HS-27A (cell line): ENCODE results near the gene DLX1.
"Not testable (repeated sequence)": the region's sequence is repeated elsewhere in the genome, so short reads cannot be mapped to it uniquely, and the experiment has no call there.

Experiments
- DNase-seq: peaks from one replicate; pipeline ENCODE4 v3.0.0-alpha.2; 2012; ENCODE audit warnings: low read depth, missing footprints

The DLX1 gene

DNA sequence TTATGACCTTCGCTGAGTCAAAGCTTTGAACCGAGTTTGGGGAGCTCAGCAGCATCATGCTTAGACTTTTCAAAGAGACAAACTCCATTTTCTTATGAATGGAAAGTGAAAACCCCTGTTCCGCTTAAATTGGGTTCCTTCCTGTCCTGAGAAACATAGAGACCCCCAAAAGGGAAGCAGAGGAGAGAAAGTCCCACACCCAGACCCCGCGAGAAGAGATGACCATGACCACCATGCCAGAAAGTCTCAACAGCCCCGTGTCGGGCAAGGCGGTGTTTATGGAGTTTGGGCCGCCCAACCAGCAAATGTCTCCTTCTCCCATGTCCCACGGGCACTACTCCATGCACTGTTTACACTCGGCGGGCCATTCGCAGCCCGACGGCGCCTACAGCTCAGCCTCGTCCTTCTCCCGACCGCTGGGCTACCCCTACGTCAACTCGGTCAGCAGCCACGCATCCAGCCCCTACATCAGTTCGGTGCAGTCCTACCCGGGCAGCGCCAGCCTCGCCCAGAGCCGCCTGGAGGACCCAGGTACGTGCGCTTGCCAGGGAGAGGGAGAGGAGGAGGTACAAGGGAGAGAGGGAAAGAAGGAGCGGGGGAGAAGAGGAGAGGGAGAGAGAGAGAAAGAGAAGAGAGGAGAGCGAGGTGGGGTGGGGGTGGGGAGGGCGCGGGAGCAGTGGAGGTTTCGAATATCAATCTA lies at the start of gene DLX1:
TSS of gene DLX1 (plus strand) at position 48 of the 700 bp plus-strand sequence. CDS start at position 219, 171 bp downstream.
- DNase-seq = no peak

DNA sequence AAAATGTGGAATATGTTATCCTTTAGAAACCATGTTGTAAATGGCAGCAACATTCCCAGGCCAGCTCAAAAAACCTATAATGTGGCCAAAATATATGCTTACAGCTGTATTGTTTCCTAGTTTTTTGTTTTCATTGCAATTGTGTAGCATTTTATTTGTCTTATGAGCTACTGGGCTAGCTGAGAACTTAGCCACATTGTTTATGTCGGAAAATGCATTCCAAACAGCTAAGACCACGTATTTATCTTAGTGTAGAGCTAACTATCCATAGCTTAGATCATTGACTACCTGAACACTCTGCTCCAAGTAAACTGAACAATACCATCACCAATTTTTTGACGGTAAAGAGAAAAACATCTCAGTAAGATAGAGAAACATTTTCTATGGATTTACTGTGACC lies 47.2 kb upstream of the DLX1 start:
- no peak for DNase-seq

DNA sequence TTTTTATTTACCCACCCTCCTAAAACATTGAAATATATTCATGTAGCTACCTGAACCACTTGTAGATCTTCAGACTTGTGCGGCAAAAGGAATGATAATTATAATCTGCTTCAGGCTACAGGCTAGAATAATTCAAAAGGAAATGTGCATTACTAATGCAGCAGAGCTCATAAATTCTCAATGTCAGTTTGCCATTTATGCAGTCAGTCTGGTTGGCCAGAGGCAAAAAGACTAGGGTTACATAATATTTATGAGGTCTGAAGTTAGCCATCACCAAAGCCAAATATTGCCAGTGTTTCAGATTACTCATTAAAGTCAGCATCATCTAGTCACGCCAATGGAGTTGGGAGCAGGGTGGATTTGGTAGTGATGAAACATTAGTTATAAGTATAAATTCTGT lies 46.7 kb upstream of the DLX1 start:
- DNase-seq = no peak

GRCh38 chr2:172039011-172039704 lies 46.1 kb upstream of the DLX1 start:
- no peak for DNase-seq

GRCh38 chr2:172040311-172040710 lies 45.0 kb upstream of the DLX1 start:
- no peak for DNase-seq

DNA sequence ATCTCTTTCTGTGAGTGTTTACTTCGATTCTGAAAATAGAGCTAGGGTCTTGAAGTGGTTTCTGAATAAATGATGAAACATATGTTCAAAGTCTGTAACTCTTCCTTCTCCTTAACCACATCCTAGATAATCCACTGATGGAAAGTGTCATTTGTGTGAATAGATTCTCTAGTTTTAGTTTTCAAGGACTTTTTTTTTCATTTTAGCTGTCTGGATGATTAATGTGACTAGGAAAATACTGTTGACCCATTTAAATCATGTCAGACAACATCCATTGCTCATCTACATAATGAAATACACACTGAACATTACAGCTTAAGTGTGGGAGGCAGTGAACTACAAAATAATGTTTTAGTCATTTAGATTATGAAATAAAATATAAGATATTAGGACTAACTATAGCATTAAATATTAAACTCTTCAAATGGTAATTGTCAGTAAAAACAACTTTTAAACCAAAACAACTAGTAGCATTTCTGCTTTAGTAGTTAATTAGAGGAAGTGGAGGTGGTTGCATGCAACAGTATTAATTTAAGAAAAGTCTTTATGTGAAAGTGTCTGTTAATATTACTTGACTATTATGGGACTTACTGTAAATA lies 39.1 kb upstream of the DLX1 start:
- no peak for DNase-seq

DNA sequence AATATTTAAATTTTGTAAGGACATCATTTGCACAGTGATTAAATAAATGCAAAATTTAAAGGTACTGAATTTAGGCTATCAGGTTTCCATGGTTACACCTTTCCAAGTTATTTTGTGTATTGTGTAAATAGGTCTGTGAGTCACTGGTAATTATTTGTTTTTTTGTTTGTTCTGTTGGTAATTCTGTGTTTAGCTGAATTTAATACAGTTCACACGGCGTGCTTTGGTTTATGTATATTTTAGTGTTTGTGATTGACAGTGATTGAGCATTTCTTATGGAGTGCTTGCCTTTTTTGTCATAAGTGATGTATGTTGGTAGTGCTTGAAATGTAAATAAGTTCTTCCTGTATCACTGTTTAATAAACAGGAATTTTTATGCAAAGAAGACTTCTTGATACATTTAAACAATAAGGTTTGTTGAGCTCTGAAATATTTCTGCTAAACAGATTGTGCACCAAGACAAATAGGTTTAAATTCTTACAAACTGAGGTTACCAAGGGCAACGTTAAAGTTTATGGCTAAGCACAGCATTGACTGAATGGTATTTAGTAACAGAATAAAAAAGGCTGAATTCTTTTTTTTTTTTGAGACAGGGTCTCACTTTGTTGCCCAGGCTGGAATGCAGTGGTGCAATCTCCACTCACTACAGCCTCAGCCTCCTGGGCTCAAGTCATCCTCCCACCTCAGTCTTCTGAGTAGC lies 38.3 kb upstream of the DLX1 start:
- no peak for DNase-seq

- no peak for DNase-seq
Measured at GRCh38 chr2:172047566-172048507, 37.5 kb upstream of the DLX1 start.

GRCh38 chr2:172048508-172049503 lies 36.5 kb upstream of the DLX1 start:
- no peak for DNase-seq

- no peak for DNase-seq
Measured at GRCh38 chr2:172049567-172050120, 35.7 kb upstream of the DLX1 start.

DNA sequence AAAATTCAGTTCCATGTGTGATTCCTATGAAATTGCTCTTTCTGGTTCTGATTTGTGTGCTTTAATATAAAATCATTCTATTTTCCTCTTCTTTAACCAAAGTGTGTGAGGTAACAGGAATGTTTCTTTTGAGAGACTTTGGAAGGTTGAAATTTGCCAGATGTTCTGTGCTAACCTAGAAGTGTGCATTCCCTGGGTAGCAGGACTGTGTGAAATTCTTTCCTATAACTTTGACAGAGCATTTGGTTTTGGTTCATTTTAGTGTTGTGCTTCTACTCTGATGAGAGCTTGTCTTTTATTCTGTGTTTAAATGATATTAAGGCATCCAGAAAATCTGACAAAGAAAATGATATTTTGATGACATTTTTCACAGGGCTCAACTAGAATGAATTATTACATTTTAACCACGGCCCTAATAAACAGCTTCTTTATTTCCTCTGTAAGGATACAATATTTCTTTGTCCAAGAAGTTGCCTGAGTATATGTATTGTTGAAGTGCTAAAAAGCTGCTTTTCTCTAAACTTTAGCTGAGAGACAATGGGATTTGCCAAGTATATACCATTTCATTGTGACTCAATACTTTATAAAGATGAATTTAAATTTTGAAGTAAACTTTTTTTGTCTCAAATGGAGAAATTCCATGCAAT lies 34.7 kb upstream of the DLX1 start:
- DNase-seq = no peak

DNA sequence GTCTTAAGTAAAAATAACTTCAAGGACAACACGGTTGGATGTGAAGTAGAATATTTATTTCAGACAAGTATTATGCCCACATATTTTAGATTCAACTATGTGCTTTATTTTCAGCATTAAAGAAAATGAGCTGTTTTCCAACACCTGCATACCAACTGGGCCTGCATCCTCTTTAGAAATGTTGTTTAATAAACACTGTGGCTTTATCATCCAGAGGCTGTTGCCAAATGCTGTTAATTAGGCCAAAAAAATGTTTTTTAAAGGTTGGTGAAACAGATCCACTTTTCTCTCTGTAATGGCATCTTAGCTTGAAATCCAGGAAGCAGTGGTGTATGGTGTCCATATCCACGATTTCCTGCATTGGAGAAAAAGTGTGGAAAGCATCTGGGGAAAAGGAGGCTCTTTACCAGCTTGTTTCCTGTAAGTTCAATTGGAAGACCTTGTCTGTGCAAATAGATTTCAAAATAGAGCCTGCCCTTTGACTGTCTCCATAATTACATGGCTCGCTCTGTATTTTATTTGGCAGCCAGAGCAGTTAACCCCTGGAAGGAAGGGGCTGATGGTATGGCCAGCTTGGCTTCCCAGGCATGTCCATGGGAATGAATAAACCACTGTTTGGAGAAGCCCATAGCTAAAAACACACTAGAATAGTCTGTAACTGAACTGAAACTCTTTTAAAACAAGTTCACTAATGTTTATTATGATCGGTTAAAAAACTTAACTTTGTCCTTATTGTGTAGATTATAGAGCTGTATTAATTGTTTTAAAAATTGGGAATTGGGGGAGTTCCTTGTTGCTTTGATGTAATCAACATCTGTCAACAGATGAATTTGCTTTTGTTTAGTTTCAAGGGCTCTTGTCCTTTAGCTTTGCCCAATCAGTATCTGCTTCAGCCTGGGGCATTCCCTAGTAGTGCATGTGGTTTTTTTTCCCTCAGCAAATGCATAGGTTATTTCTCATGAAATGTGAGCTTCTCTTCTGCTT lies 33.0 kb upstream of the DLX1 start:
- DNase-seq = no peak

- DNase-seq = no peak
Measured at GRCh38 chr2:172053486-172053885, 31.8 kb upstream of the DLX1 start.

GRCh38 chr2:172056293-172056692 lies 29.0 kb upstream of the DLX1 start:
- no peak for DNase-seq

DNA sequence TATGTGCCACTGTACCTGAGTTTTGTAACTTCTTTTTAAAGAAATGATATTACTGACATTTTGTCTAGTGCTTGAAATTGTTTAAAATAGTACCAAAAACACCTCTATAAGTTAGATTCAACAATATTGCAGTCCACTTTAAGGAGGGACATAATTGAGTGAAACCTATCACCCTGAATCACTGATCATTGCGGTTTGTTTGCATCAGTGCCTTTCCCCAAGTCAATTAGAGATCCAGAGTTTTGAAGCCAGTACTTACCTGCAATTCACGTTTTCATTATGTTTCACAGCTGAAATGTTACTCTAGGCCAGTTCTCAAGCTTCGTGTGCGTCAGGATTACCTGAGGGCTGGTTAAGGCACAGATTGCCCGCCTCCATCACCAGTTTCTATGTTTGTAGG lies 26.6 kb upstream of the DLX1 start:
- no peak for DNase-seq

- not testable (repeated sequence) for DNase-seq
Measured at GRCh38 chr2:172060118-172060517, 25.2 kb upstream of the DLX1 start.

DNA sequence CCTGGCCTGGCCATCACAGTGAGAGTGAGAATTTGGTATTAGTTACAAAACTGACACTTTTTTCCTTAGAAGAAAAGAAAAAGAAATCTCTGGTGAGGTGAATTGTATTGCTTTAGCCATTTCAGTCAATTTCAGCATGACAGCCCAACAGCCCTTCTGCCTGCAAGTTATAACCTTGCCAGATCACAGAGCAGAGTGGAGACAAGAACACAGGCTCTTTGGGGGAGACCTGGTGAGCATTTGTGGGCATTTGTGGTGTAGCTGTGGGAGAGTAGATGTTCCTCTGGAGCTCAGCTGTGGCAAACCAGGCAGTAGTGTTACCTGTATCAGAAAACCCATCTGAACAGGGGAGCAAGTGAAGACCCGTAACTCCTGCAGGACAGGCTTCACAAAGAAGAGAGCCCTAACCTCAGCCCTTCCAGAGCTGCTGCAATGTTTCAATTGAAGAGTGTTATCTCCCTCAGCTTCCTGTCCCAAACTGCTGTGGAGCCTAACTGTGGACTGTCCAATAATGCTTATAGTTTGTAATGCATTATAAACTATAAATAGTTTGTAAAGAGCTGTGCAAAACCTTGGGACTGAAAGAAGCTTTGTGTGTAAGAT lies 22.8 kb upstream of the DLX1 start:
- DNase-seq = no peak

DNA sequence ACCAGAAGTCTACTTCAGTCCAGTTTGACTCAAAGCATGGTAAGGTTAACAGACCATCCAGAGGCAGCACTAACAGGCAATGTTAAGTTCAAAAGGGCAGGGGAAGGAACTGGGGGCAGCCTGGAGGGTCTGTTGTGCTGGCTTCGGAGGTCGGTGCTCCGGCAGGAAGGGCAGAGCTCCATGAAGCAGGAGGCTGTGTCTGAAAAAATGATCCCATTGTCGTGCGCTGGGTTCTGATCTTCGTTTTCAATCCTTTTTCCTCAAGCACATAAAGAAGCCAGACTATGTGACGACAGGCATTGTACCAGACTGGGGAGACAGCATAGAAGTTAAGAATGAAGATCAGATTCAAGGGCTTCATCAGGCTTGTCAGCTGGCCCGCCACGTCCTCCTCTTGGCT lies 21.9 kb upstream of the DLX1 start:
- no peak for DNase-seq
